Measurements from ENCODE around the gene HTR3A.

DNA sequence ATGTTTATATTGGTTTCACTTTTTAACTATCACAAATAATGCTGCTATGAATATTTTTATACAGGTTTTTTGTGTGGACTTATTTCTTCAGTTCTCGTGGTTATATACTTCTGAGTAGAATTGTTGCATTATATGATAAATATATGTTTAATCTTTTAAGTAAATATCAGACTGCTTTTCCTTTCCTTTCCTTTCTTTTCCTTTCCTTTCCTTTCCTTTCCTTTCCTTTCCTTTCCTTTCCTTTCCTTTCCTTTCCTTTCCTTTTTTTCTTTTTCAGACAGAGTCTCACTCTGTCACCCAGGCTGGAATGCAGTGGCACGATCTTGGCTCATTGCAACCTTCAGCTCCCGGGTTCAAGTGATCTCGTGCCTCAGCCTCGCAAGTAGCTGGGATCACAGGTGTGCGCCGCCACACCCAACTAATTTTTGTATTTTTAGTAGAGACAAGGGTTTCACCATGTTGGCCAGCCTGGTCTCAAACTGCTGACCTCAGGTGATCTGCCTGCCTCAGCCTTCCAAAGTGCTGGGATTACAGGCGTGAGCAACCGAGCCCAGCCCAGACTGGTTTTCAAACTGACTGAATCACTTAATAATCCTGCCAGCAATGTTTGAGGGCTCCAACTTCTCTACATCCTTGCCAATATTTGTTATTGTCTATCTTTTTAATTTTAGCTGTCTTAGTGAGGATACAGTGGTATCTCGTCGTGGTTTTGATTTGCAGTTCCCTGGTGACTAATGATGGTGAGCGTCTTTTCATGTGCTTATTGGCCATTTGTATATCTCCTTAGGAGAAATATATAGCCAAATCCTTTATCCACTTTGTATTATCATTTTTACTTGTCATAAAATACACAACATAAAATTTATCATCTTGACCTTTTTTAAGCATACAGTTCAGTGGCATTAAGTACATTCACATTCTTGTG lies 48.4 kb upstream of the HTR3A start:
- TF ChIP-seq GATA3 (IDR thresholded peaks at IDR 0.05; ENCODE audit: low read depth, low read length) (no peak), GATA2 (IDR thresholded peaks at IDR 0.05; ENCODE audit: low read depth, low read length) (no peak)
